PC-3 (cell line): ENCODE results near the gene USP32. TPM values are rescaled to one million over a fixed set of nuclear protein-coding genes. Genes with fewer than 3 reads are reported as not detected.

Experiments
- ATAC-seq: fragments of 200-7000 bp; cut with Tn5 transposase; 2 replicates; pipeline ENCODE4 v1.9.1; 2020; ENCODE audit warnings: mild to moderate bottlenecking, moderate library complexity
- BruUV-seq: library from RNA; stranded (reverse); fragments of 400-500 nt; replicated peaks from 2 replicates; lab custom pipeline; 2021; lab: Mats Ljungman, UMichigan
- CTCF ChIA-PET: fragments of 300-600 bp; sonication (Branson Sonifier 250); formaldehyde crosslinking; loops from one replicate; lab custom pipeline; 2022; ENCODE audit warnings: antibody characterized with exemption; lab: Charles Lee
- POLR2A ChIA-PET: fragments of 300-600 bp; sonication (Branson Sonifier 250); formaldehyde crosslinking; loops from one replicate; lab custom pipeline; 2022; ENCODE audit warnings: antibody characterized with exemption; ENCODE audit not compliant: unreplicated experiment; lab: Charles Lee
- DNase-seq: peaks from one replicate; pipeline ENCODE4 v3.0.0-alpha.2; 2015
- H2AFZ ChIP-seq: fragments of 300-600 bp; sonication (generic); 2 replicates; pipeline ENCODE4 v1.6.0; 2016; ENCODE audit warnings: antibody characterized with exemption, low read length
- H3F3A ChIP-seq: fragments of 300-600 bp; sonication (generic); one replicate; pipeline ENCODE4 v1.6.0; 2017; ENCODE audit warnings: antibody characterized with exemption, low read length, control low read depth, mild to moderate bottlenecking; ENCODE audit not compliant: unreplicated experiment
- H3K27ac ChIP-seq: fragments of 300-600 bp; sonication (generic); 2 replicates; pipeline ENCODE4 v1.5.1; 2016; ENCODE audit warnings: mild to moderate bottlenecking, low read length
- H3K27me3 ChIP-seq: fragments of 300-600 bp; sonication (generic); 2 replicates; pipeline ENCODE4 v1.6.1; 2016; ENCODE audit warnings: low read length, mixed read lengths
- H3K36me3 ChIP-seq: fragments of 300-600 bp; sonication (generic); 2 replicates; pipeline ENCODE4 v1.6.1; 2016; ENCODE audit warnings: low read depth, mixed run types, low read length, mixed read lengths
- H3K4me1 ChIP-seq: fragments of 300-600 bp; sonication (generic); 2 replicates; pipeline ENCODE4 v1.5.1; 2016; ENCODE audit warnings: low read length; ENCODE audit not compliant: insufficient read depth
- H3K4me2 ChIP-seq: fragments of 300-600 bp; sonication (generic); 2 replicates; pipeline ENCODE4 v1.6.0; 2016; ENCODE audit warnings: low read length
- H3K4me3 ChIP-seq: fragments of 300-600 bp; sonication (generic); 2 replicates; pipeline ENCODE4 v1.5.1; 2016; ENCODE audit warnings: mild to moderate bottlenecking, low read length, mixed read lengths
- H3K79me2 ChIP-seq: fragments of 300-600 bp; sonication (generic); 2 replicates; pipeline ENCODE4 v1.6.1; 2017; ENCODE audit warnings: low read length, mixed read lengths
- H3K9ac ChIP-seq: fragments of 300-600 bp; sonication (generic); 2 replicates; pipeline ENCODE4 v1.6.0; 2016; ENCODE audit warnings: mild to moderate bottlenecking, low read length
- H3K9me2 ChIP-seq: fragments of 300-600 bp; sonication (generic); replicated peaks from 2 replicates; pipeline ENCODE4 v1.6.1; 2016; ENCODE audit warnings: mixed run types, low read length, mixed read lengths
- H3K9me3 ChIP-seq: fragments of 300-600 bp; sonication (generic); 2 replicates; pipeline ENCODE4 v1.6.1; 2016; ENCODE audit warnings: low read length, mixed read lengths
- H4K20me1 ChIP-seq: fragments of 300-600 bp; sonication (generic); 2 replicates; pipeline ENCODE4 v1.6.1; 2016; ENCODE audit warnings: low read length, mixed read lengths
- EZH2 ChIP-seq: fragments of 300-600 bp; sonication (generic); IDR thresholded peaks from one replicate; pipeline ENCODE4 v1.6.1; 2017; ENCODE audit warnings: antibody characterized with exemption, mild to moderate bottlenecking, low read length; ENCODE audit not compliant: unreplicated experiment
- EZH2phosphoT487 ChIP-seq: fragments of 300-600 bp; sonication (generic); IDR thresholded peaks from 2 replicates; pipeline ENCODE4 v1.6.1; 2018; ENCODE audit warnings: mild to moderate bottlenecking, antibody characterized with exemption, low read length, borderline replicate concordance
- intact Hi-C: fragments of 100-400 bp; cut with micrococcal nuclease; formaldehyde crosslinking; loops from 2 replicates; pipeline ENCODE4 v1.9.0; 2023
- total RNA-seq: library from RNA; depleted of rRNA; stranded (reverse); fragments of >200 nt; gene quantifications from 2 replicates; pipeline ENCODE4 v1.2.3, GENCODE V29; 2014
- TF ChIP-seq, protein P1 (sequence below): fragments of 300-600 bp; sonication (generic); conservative IDR thresholded peaks from 2 replicates; pipeline ENCODE4 v1.5.1; 2017; ENCODE audit warnings: antibody characterized with exemption, low read depth, mild to moderate bottlenecking, low read length

The USP32 gene
- total RNA-seq, 1 experiment from 2014 or later: 34.1 TPM

DNA sequence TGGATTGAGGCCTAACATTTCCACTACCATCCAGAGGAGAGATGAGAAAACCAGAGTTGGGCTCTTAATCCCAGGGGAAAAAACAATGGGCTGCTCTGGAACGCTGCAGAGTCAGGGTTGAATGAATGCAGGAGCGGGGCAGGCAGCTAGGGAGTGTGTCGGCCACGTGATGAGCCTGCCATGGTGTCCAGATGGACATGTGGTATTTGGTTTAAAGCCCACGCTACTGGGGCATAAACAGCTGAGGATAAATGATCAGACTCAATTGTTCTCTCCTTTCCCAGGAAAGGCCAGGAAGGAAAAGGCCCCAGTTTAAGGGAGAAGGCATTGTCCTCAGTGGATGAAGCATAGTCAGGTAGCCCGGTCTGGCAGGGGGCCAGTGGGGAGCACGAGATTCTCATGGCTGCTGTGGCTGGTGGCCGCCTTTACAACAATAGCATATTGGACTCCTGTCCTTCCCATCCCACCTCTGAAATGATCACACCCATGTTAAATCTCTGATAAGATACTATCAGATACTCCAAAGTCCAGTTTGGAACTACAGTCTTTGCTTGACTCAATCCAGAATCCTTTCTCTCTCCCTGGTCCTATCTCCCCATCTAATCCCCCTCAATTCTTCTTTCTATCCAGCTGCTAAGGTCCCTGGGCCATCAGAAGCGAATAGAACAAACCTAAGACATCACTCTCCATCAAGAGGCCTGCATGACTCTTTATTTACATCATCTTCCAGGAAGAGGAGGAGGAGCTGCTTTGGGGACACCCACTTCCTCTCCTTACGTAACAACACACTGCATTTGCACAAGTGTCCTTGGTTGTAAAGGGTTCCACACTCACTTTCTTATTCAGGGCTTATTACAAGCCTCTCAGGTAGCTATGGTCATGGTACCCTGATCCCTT lies 221.8 kb downstream of the USP32 start:
- no peaks in the 10 kb centered on the region for H3K9me3 ChIP-seq
- no peaks in the 10 kb centered on the region for H3K9me2 ChIP-seq
- no peak for ATAC-seq
- no peaks in the 10 kb centered on the region for H3K79me2 ChIP-seq
- intact Hi-C loops: no loop called here
- no peak overlapping the region for H3K27ac ChIP-seq
- H3F3A ChIP-seq: no peaks in the 10 kb centered on the region
- ChIA-PET POLR2A (no interaction called here), CTCF (no interaction called here)
- peaks cover 12% of the 10 kb centered on the region; the same call in 1 of the 2 replicates for H3K4me1 ChIP-seq
- TF ChIP-seq, protein P1, sequence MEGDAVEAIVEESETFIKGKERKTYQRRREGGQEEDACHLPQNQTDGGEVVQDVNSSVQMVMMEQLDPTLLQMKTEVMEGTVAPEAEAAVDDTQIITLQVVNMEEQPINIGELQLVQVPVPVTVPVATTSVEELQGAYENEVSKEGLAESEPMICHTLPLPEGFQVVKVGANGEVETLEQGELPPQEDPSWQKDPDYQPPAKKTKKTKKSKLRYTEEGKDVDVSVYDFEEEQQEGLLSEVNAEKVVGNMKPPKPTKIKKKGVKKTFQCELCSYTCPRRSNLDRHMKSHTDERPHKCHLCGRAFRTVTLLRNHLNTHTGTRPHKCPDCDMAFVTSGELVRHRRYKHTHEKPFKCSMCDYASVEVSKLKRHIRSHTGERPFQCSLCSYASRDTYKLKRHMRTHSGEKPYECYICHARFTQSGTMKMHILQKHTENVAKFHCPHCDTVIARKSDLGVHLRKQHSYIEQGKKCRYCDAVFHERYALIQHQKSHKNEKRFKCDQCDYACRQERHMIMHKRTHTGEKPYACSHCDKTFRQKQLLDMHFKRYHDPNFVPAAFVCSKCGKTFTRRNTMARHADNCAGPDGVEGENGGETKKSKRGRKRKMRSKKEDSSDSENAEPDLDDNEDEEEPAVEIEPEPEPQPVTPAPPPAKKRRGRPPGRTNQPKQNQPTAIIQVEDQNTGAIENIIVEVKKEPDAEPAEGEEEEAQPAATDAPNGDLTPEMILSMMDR: no peak
- H4K20me1 ChIP-seq: no peaks in the 10 kb centered on the region
- no peak overlapping the region for H2AFZ ChIP-seq
- H3K4me3 ChIP-seq: no peak overlapping the region
- H3K9ac ChIP-seq: no peak overlapping the region
- BruUV-seq: no TSS peak
- DNase-seq: no peak
- no peaks in the 10 kb centered on the region for H3K36me3 ChIP-seq
- no peaks in the 10 kb centered on the region for H3K27me3 ChIP-seq
- H3K4me2 ChIP-seq: no peak overlapping the region

DNA sequence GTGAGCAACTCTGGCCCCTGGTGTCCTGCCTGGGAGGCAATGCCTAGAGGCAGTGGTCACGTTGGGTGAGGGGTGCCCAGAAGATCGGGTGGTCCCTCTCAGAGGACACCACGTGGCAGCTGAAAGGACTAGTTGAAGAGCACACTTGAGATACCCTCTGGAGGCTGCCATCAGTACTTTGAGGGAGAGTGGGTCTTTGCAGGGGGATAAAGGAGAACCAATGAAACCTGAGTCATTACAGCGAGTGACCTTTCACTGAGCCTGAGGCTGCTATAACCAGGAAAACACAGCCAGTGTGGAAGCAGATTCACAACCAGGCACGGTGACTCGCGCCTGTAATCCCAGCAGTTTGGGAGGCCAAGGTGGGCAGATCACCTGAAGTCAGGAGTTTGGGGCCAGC lies 223.3 kb downstream of the USP32 start:
- CTCF ChIA-PET: no interaction called here
- TF ChIP-seq, protein P1: no peak
- DNase-seq: peak; percentile 61

DNA sequence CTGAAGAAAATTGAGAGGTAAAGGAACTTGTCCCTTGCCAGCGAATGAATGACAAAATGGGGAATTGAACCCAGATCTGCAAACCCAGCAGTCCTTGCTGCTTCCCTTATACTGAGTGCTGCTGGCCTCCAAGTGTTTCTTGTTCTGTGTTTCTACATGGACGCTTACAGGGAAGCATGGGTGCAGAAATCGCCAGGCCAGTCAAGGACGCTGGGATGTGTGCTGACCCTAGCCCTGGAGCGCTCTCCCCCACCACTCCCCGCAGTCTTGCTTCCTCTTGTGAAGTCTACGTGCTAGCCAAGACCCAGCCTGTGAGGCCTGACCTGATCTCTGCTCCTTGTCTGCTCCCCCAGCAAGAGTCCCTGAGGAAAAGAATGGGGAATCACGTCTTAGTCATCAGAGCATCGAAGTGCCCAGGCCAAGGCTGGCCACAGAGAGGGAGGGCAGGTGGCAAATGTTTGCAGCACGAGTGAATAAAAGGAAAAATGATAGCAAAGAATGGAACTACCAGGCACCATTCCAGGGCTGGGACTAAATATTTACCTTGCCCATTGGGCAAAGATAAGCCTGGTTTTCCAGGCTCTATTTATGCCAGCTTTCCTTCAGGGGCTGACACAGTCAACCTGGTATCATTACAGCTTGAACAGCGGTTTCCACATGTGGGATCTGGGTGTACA lies 224.7 kb downstream of the USP32 start:
- Histone ChIP-seq H3K4me2 (no peak overlapping the region), H3K9me2 (no peaks in the 10 kb centered on the region), H3K27ac (no peak overlapping the region), H3K9ac (no peak overlapping the region), H3K27me3 (no peaks in the 10 kb centered on the region), H3K79me2 (no peaks in the 10 kb centered on the region), H4K20me1 (no peaks in the 10 kb centered on the region), H3F3A (no peaks in the 10 kb centered on the region), H3K4me3 (no peak overlapping the region), H3K36me3 (no peaks in the 10 kb centered on the region), H2AFZ (no peak overlapping the region), H3K4me1 (peaks cover 12% of the 10 kb centered on the region; the same call in 1 of the 2 replicates), H3K9me3 (no peaks in the 10 kb centered on the region)
- peak; percentile 57 for DNase-seq
- intact Hi-C loops: no loop called here
- POLR2A ChIA-PET: no interaction called here
- peak; percentile 39 for ATAC-seq
- BruUV-seq: no TSS peak
- CTCF ChIA-PET: no interaction called here
- TF ChIP-seq EZH2 (no peak), EZH2phosphoT487 (no peak)
- TF ChIP-seq, protein P1: no peak

More for the DNA sequence above, 223.3 kb downstream of the USP32 start:
- H3K27me3 ChIP-seq: no peaks in the 10 kb centered on the region
- H3K27ac ChIP-seq: no peak overlapping the region
- no peak overlapping the region for H3K9ac ChIP-seq
- H3K4me1 ChIP-seq: peaks cover 12% of the 10 kb centered on the region; the same call in 1 of the 2 replicates
- no TSS peak for BruUV-seq
- H4K20me1 ChIP-seq: no peaks in the 10 kb centered on the region
- ATAC-seq: peak; percentile 27; the same call in 1 of the 2 replicates
- H3K9me3 ChIP-seq: no peaks in the 10 kb centered on the region
- intact Hi-C loops: no loop called here
- no peaks in the 10 kb centered on the region for H3K36me3 ChIP-seq
- H3K4me3 ChIP-seq: no peak overlapping the region
- H2AFZ ChIP-seq: no peak overlapping the region
- H3K79me2 ChIP-seq: no peaks in the 10 kb centered on the region
- POLR2A ChIA-PET: no interaction called here
- no peaks in the 10 kb centered on the region for H3F3A ChIP-seq
- no peak overlapping the region for H3K4me2 ChIP-seq
- no peaks in the 10 kb centered on the region for H3K9me2 ChIP-seq
